ENCODE results near the gene ZNF367. TPM values are rescaled to one million over a fixed set of nuclear protein-coding genes. Genes with fewer than 3 reads are reported as not detected.

Gene ZNF367
- total and polyA plus RNA-seq, 4 donors, result 1.0 to 3.3 (median 2.1) TPM

DNA sequence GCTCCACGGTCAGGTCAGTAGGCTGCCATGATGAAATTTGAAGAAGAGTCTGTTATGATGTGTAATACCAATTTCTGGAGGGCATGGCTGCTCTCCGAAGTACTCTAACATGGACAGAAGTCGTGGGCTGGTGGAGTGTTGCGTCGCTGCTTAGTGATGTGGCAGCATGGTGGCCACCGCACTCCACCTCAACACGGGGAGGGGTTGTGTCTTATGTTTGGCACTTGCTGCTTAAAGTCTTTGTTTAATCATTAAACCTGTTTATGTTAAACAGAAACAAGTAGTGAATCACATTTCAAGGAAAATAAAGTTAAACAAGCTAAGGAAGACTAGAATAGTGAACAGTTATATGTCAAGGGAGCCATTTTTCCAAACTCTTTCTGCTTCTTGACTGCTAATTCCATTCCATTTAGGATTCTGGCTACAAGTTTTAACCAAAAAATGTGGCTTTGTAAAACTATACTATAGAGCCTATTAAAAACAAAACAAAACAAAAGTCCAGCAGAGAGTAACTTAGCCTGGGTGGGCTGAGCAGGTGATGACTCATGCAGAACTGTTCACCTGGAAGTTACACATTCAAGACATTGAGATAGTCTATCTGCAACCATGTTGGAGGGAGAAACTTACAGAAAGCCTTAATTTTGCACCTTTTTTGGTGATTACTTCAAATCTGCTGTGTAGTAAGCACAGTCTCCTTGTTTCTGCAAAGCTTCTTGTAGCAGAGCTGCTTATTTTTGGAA, 41.3 kb upstream of the ZNF367 start:
- no peak for DNase-seq
- 97 to 98% methylated on average over 7 of the region's 7 CpGs for WGBS, 2 donors
- TF ChIP-seq, protein P1, sequence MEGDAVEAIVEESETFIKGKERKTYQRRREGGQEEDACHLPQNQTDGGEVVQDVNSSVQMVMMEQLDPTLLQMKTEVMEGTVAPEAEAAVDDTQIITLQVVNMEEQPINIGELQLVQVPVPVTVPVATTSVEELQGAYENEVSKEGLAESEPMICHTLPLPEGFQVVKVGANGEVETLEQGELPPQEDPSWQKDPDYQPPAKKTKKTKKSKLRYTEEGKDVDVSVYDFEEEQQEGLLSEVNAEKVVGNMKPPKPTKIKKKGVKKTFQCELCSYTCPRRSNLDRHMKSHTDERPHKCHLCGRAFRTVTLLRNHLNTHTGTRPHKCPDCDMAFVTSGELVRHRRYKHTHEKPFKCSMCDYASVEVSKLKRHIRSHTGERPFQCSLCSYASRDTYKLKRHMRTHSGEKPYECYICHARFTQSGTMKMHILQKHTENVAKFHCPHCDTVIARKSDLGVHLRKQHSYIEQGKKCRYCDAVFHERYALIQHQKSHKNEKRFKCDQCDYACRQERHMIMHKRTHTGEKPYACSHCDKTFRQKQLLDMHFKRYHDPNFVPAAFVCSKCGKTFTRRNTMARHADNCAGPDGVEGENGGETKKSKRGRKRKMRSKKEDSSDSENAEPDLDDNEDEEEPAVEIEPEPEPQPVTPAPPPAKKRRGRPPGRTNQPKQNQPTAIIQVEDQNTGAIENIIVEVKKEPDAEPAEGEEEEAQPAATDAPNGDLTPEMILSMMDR (IDR thresholded peaks at IDR 0.05; ENCODE audit: control extremely low read depth, extremely low read depth), result no peak
- no peak overlapping the region for H3K9ac ChIP-seq (ENCODE audit: insufficient read depth in 1 of 2, low read length in 2 of 2)
- peaks cover 0 to 6% (median 3%) of the 10 kb centered on the region in 4 donors for H3K36me3 ChIP-seq (ENCODE audit: control insufficient read depth in 4 of 4, insufficient read depth in 4 of 4, low read length in 4 of 4)
- no peak overlapping the region for H3K4me3 ChIP-seq
- peaks cover 0 to 6% (median 0%) of the 10 kb centered on the region in 3 donors for H3K27me3 ChIP-seq (ENCODE audit: control insufficient read depth in 3 of 3, insufficient read depth in 3 of 3, low read length in 2 of 3)
- ATAC-seq (ENCODE audit: insufficient read depth, low FRiP score), result no peak
- H3K9me3 ChIP-seq (ENCODE audit: control insufficient read depth in 4 of 4, insufficient read depth in 3 of 4, low read length in 3 of 4), result no peaks in the 10 kb centered on the region
- peaks cover 0 to 3% (median 0%) of the 10 kb centered on the region in 5 donors for H3K4me1 ChIP-seq (ENCODE audit: control insufficient read depth in 5 of 5, insufficient read depth in 5 of 5, low read length in 5 of 5)
- H3K27ac ChIP-seq (ENCODE audit: low read depth in 1 of 2, low read length in 1 of 2), result no peak overlapping the region

- 91 to 96% methylated on average over 8 of the region's 8 CpGs for WGBS, 2 donors
- no peak for ATAC-seq (ENCODE audit: insufficient read depth, low FRiP score)
- Histone ChIP-seq H3K27ac (ENCODE audit: low read depth in 1 of 2, low read length in 1 of 2) (no peak overlapping the region), H3K27me3 (ENCODE audit: control insufficient read depth in 3 of 3, insufficient read depth in 3 of 3, low read length in 2 of 3) (peaks cover 0 to 6% (median 0%) of the 10 kb centered on the region in 3 donors), H3K4me3 (no peak overlapping the region), H3K4me1 (ENCODE audit: control insufficient read depth in 5 of 5, insufficient read depth in 5 of 5, low read length in 5 of 5) (peaks cover 0 to 3% (median 0%) of the 10 kb centered on the region in 5 donors), H3K9ac (ENCODE audit: insufficient read depth in 1 of 2, low read length in 2 of 2) (no peak overlapping the region), H3K9me3 (ENCODE audit: control insufficient read depth in 4 of 4, insufficient read depth in 3 of 4, low read length in 3 of 4) (no peaks in the 10 kb centered on the region), H3K36me3 (ENCODE audit: control insufficient read depth in 4 of 4, insufficient read depth in 4 of 4, low read length in 4 of 4) (peaks cover 0 to 6% (median 3%) of the 10 kb centered on the region in 4 donors)
- TF ChIP-seq, protein P1 (IDR thresholded peaks at IDR 0.05; ENCODE audit: control extremely low read depth, extremely low read depth), result no peak
- DNase-seq, result no peak
Measured at GRCh38 chr9:96458226-96458625, 40.1 kb upstream of the ZNF367 start.

- 93 to 94% methylated on average over 4 of the region's 4 CpGs for WGBS, 2 donors
- TF ChIP-seq, protein P1 (IDR thresholded peaks at IDR 0.05; ENCODE audit: control extremely low read depth, extremely low read depth), result no peak
- DNase-seq (peak in 2 of 3 donors; percentile 39 to 51), ATAC-seq (ENCODE audit: insufficient read depth, low FRiP score) (no peak)
- Histone ChIP-seq H3K9me3 (ENCODE audit: control insufficient read depth in 4 of 4, insufficient read depth in 3 of 4, low read length in 3 of 4) (no peaks in the 10 kb centered on the region), H3K27me3 (ENCODE audit: control insufficient read depth in 3 of 3, insufficient read depth in 3 of 3, low read length in 2 of 3) (peaks cover 0 to 6% (median 0%) of the 10 kb centered on the region in 3 donors), H3K9ac (ENCODE audit: insufficient read depth in 1 of 2, low read length in 2 of 2) (no peak overlapping the region), H3K27ac (ENCODE audit: low read depth in 1 of 2, low read length in 1 of 2) (no peak overlapping the region), H3K4me1 (ENCODE audit: control insufficient read depth in 5 of 5, insufficient read depth in 5 of 5, low read length in 5 of 5) (peaks cover 0 to 3% (median 0%) of the 10 kb centered on the region in 5 donors), H3K36me3 (ENCODE audit: control insufficient read depth in 4 of 4, insufficient read depth in 4 of 4, low read length in 4 of 4) (peaks cover 0 to 6% (median 3%) of the 10 kb centered on the region in 4 donors), H3K4me3 (no peak overlapping the region)
Measured at GRCh38 chr9:96457266-96457665, 39.1 kb upstream of the ZNF367 start.

All from lung (tissue), 12 donors.